ENCODE measurements around the gene ONECUT2.

DNA sequence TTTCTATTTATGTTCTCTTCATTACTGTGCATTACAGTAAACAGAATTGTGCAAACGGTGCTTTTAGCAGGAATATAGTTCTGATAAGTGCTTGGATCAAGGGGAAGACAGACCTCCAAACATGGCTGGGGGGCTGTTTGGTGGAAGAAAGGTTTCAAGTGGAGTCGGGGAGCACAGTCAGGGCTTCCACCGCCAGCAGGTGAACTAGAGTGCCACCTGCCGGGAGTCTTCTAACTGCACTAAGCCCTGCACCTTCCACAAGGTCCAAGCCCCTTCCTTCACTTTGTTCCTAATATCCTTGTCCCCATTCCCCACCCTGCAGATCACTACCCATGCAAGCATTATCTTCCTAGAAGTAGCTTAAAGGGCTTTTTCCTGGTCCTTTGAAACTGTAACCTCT lies 11.1 kb downstream of the ONECUT2 start:
- TF ChIP-seq POLR2AphosphoS5 (IDR thresholded peaks at IDR 0.05; ENCODE audit: low read depth, low read length) (no peak), SPI1 (IDR thresholded peaks at IDR 0.05; ENCODE audit: low read depth, low read length) (no peak), POLR2A (IDR thresholded peaks at IDR 0.05; ENCODE audit: low read depth, low read length) (no peak), TAF1 (IDR thresholded peaks at IDR 0.05; ENCODE audit: low read depth, low read length) (no peak), POU2F2 (IDR thresholded peaks at IDR 0.05; ENCODE audit: low read depth, low read length) (no peak)
